AG20443 (cell line): ENCODE data around the gene SUCLA2.

Experiments used
- DNase-seq: peaks from one replicate; pipeline ENCODE4 v3.0.0; 2012; ENCODE audit warnings: low spot score, mixed read lengths

SUCLA2 gene

GRCh38 chr13:47901441-47901840 lies 99.6 kb downstream of the SUCLA2 start:
- peak; percentile 22 for DNase-seq

- no peak for DNase-seq
Observed at GRCh38 chr13:47898080-47898479, 103.0 kb downstream of the SUCLA2 start.

GRCh38 chr13:47897411-47898050 lies 103.5 kb downstream of the SUCLA2 start:
- peak; percentile 40 for DNase-seq

- no peak for DNase-seq
Observed at GRCh38 chr13:47896546-47896945, 104.5 kb downstream of the SUCLA2 start.

GRCh38 chr13:47896111-47896510 lies 105.0 kb downstream of the SUCLA2 start:
- no peak for DNase-seq

- DNase-seq = no peak
Observed at GRCh38 chr13:47893527-47893926, 107.5 kb downstream of the SUCLA2 start.
